Heart left ventricle (tissue), 13 donors: Measurements from ENCODE around the gene DNMT1.

ENCODE experiments used
- CTCF ChIP-seq, 12 donors: fragments of 200-600 bp; sonication (generic) in 4 of 12; IDR thresholded peaks; one replicate each; pipeline versions ENCODE4 v1.5.0 to v1.8.0; 2018 to 2022; ENCODE audit warnings: antibody characterized with exemption in 12 of 12, mild to moderate bottlenecking in 5 of 12
- POLR2A ChIP-seq, 2 donors: fragments of 450-650 bp; IDR thresholded peaks; one replicate each; pipeline ENCODE4 v1.6.1; 2017; ENCODE audit warnings: antibody characterized with exemption in 2 of 2, mild to moderate bottlenecking in 2 of 2, moderate library complexity in 2 of 2
- donor health status: ischemic (EF 13 %, LVEDD 7.1; RV severe dilation, severe dysfunction).
- donor health status: DM: no; HTN: yes; CAD: no.
- donor health status: DM: no; HTN: no; CAD: no.
- donor health status: ischemic (EF 25% LVEDD 6.9; RV normal size, moderate dysfunction).
- donor health status: ischemic (EF 25% LVEDD 5.7; RV mildly dilated, moderate dysfunction).
- donor health status: ischemic (EF 35%, LVEDD 5.7; RV mildly dilated, moderate dysfunction).
- donor health status: nonischemic (EF 11% LVEDD 7.7; RV severe dilation, severe dysfunction).
- donor health status: DM: yes; HTN: yes; CAD: no.
- donor health status: PGD.
- donor health status: ischemic (EF 29% LVEDD 5.4; RV normal size, mild dysfunction).
- donor health status: nonischemic (EF 23%, LVEDD 6.1; RV moderate dilation, normal function).

GRCh38 chr19:10207026-10207425 is 12.3 kb upstream of the DNMT1 start:
- TF ChIP-seq CTCF (IDR thresholded peaks at IDR 0.05) (no peak), POLR2A (IDR thresholded peaks at IDR 0.05) (no peak)
